ENCODE measurements around the gene OLA1. TPM values are rescaled to one million over a fixed set of nuclear protein-coding genes. Genes with fewer than 3 reads are reported as not detected.

Gene OLA1
- total RNA-seq, 1 donor from 2014 or later = 157 TPM

DNA sequence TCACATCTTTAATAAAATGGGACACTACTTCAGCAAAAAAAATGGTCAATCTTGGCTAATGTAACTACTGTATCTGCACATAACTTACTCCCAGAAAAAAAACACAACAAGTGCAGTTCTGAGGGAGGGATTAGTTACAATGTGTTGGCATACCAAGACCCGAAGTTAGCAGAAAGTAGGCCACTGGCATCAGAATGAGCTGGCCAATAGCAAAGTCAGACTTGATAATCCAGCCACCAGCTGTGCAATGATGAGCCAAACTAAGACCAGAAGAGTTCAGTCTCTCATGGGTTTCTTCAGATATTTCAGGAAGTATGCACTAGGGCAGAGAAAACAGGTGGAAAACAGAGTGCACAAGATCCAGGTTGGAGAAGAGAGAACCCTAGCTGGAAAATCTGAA is 65.3 kb downstream of the OLA1 start:
- DNase-seq (ENCODE audit: low read depth) = no peak
- TF ChIP-seq, protein P1, sequence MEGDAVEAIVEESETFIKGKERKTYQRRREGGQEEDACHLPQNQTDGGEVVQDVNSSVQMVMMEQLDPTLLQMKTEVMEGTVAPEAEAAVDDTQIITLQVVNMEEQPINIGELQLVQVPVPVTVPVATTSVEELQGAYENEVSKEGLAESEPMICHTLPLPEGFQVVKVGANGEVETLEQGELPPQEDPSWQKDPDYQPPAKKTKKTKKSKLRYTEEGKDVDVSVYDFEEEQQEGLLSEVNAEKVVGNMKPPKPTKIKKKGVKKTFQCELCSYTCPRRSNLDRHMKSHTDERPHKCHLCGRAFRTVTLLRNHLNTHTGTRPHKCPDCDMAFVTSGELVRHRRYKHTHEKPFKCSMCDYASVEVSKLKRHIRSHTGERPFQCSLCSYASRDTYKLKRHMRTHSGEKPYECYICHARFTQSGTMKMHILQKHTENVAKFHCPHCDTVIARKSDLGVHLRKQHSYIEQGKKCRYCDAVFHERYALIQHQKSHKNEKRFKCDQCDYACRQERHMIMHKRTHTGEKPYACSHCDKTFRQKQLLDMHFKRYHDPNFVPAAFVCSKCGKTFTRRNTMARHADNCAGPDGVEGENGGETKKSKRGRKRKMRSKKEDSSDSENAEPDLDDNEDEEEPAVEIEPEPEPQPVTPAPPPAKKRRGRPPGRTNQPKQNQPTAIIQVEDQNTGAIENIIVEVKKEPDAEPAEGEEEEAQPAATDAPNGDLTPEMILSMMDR (IDR thresholded peaks at IDR 0.05; ENCODE audit: insufficient read depth, low read length, poor library complexity, severe bottlenecking) = no peak
- no peak overlapping the region for H3K4me3 ChIP-seq (ENCODE audit: low read depth, low read length)

DNA sequence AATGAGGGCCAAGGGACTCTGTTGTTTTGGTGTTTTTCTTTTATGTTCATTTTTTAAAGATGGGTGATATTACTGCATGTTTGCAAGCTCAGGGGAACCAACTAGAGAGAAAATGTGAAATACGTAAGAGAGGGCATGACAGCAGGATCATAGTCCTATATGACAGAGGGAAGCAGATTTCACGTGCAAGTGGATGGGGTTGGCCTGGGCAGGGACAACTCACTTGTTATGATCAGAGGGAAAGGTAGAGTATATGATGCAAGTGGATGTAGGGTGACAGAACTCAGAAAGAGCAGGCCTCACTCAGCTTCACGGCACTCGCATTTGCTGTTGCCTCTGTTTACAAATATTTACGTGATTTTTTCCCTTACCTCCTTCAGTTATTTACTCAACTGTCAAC is 67.0 kb downstream of the OLA1 start:
- no peak for DNase-seq (ENCODE audit: low read depth)
- H3K36me3 ChIP-seq (ENCODE audit: control insufficient read depth, insufficient read depth, low read length) = no peaks in the 10 kb centered on the region
- H3K27me3 ChIP-seq (ENCODE audit: control insufficient read depth, insufficient read depth, low read length) = no peaks in the 10 kb centered on the region
- TF ChIP-seq, protein P1 (IDR thresholded peaks at IDR 0.05; ENCODE audit: insufficient read depth, low read length, poor library complexity, severe bottlenecking) = no peak
- H3K4me3 ChIP-seq (ENCODE audit: low read depth, low read length) = no peak overlapping the region

More for the DNA sequence above, 65.3 kb downstream of the OLA1 start:
- no peaks in the 10 kb centered on the region for H3K27me3 ChIP-seq (ENCODE audit: control insufficient read depth, insufficient read depth, low read length)
- no peaks in the 10 kb centered on the region for H3K36me3 ChIP-seq (ENCODE audit: control insufficient read depth, insufficient read depth, low read length)

DNA sequence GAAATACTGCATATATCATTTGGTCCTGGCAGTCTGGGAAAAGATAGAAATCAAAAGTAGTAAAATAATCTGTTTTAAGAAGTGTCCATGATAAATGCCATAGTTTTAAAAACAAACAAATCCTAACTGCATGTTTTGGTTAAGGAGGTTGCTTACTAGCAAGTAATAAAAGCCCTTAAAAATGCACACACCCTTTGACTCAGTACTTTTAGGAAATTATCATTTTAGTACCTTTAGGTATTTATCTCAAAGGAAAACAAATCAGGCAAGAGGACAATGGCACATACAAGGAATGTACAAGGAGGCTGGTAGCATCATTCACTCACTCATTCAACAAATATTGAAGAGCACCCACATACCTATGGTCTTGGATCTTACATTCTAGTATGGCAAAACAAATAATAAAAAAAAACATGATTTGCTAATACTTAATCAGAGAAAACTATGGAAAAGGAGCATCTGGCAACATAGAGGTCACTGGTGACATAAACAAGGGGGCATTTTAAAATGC is 67.6 kb downstream of the OLA1 start:
- TF ChIP-seq, protein P1 (IDR thresholded peaks at IDR 0.05; ENCODE audit: insufficient read depth, low read length, poor library complexity, severe bottlenecking) = no peak
- Histone ChIP-seq H3K4me3 (ENCODE audit: low read depth, low read length) (no peak overlapping the region), H3K27me3 (ENCODE audit: control insufficient read depth, insufficient read depth, low read length) (no peaks in the 10 kb centered on the region), H3K36me3 (ENCODE audit: control insufficient read depth, insufficient read depth, low read length) (no peaks in the 10 kb centered on the region)
- no peak for DNase-seq (ENCODE audit: low read depth)

DNA sequence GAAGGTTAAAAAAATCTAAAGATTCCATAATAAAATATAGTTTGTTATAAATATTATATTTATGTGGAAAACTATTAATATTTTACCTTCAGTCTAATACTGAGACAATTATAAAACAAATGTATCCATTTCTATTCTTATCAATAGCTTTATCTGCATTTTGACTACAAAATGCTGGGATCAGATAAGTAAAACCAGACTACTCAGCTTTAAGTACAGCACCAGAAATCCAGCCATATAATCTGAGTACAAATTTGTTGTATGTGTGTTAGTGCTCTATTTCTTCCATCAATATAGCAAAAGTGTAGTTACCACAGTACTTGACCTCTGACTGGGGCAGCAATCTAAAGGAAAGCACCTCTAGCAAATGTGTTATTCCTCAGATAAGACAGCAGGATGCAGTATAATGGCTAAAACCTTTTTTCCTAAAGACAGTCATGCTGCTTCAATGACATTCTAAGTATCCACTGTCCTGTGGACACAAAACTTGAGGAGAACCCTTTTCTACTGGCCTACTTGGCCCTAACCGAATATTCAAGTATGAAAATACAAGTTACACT is 68.1 kb downstream of the OLA1 start:
- TF ChIP-seq, protein P1 (IDR thresholded peaks at IDR 0.05; ENCODE audit: insufficient read depth, low read length, poor library complexity, severe bottlenecking) = no peak

DNA sequence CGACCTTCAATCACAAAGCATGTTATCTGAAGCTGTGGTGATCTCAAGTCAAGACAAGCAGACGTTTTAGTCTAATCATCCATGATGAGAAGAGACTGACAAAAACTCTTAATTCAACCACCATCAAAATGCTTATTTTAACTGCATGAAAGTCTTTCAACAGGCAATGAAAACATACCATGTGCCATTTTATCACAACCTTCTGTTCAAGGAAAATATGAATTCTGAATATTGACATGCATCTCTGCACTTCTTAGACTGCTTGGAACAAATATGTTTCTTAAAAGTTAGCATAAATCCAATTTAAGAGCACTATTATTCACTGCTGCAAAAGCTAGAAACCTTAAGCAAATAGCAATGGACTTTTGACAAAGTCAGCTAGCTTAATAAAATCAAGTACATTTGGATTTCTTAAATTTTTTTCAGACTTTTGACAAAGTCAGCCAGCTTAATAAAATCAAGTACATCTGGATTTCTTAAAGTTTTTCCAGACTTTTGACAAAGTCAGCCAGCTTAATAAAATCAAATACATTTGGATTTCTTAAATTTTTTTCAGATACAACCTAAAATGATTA is 70.9 kb downstream of the OLA1 start:
- Histone ChIP-seq H3K27me3 (ENCODE audit: control insufficient read depth, insufficient read depth, low read length) (no peaks in the 10 kb centered on the region), H3K36me3 (ENCODE audit: control insufficient read depth, insufficient read depth, low read length) (no peaks in the 10 kb centered on the region), H3K4me3 (ENCODE audit: low read depth, low read length) (no peak overlapping the region)
- TF ChIP-seq, protein P1 (IDR thresholded peaks at IDR 0.05; ENCODE audit: insufficient read depth, low read length, poor library complexity, severe bottlenecking) = no peak
- DNase-seq (ENCODE audit: low read depth) = no peak

More for the DNA sequence above, 68.1 kb downstream of the OLA1 start:
- Histone ChIP-seq H3K36me3 (ENCODE audit: control insufficient read depth, insufficient read depth, low read length) (no peaks in the 10 kb centered on the region), H3K4me3 (ENCODE audit: low read depth, low read length) (no peak overlapping the region), H3K27me3 (ENCODE audit: control insufficient read depth, insufficient read depth, low read length) (no peaks in the 10 kb centered on the region)
- no peak for DNase-seq (ENCODE audit: low read depth)

DNA sequence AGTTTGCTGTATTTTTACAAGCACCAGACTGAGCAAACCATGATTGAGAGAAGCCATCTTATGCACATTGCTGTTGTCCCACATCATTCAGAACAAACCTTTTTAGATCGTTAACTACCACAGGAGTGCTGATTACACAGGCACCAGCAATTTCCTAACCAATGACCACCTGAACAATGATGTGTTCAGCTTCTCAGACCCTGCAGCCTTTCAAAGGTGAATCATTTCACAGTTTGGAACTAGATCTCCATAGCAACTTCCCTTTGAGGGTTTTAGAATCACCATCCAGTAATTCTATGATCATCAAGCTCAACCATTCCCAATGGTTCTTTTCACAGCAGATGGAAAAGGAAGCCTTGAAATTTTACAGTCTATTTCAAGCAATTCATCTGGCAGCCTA is 71.4 kb downstream of the OLA1 start:
- Histone ChIP-seq H3K36me3 (ENCODE audit: control insufficient read depth, insufficient read depth, low read length) (no peaks in the 10 kb centered on the region), H3K27me3 (ENCODE audit: control insufficient read depth, insufficient read depth, low read length) (no peaks in the 10 kb centered on the region), H3K4me3 (ENCODE audit: low read depth, low read length) (no peak overlapping the region)
- peak; percentile 95 for DNase-seq (ENCODE audit: low read depth)
- TF ChIP-seq, protein P1 (IDR thresholded peaks at IDR 0.05; ENCODE audit: insufficient read depth, low read length, poor library complexity, severe bottlenecking) = no peak

Data from kidney epithelial cell (primary cell).